GM10847 (cell line): ENCODE measurements around the gene MISP3.

Experiments
- POLR2A ChIP-seq: IDR thresholded peaks from 2 replicates; pipeline ENCODE4 v1.6.1; 2011; ENCODE audit not compliant: insufficient read length; ENCODE audit errors: extremely low read depth

MISP3 gene

DNA sequence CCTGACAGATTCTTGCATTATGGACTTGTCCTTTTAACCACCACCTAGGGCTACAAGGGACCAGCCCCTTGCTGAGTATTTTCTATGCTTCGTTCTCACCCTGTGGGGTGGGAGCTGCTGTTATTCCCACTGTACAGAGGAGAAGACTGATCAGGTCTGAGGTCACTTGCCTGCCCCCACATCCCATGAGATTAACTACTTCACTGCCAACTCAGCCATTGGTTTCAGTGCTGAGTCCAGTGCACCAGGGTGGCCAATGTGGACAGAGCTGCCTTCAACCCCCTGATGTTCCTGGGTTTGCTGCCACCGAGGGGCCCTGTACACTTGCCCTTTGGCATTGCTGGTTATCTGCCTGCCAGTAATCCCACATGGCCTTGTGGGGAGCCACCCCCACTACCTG, 38.1 kb downstream of the MISP3 start:
- TF ChIP-seq POLR2A, result no peak

DNA sequence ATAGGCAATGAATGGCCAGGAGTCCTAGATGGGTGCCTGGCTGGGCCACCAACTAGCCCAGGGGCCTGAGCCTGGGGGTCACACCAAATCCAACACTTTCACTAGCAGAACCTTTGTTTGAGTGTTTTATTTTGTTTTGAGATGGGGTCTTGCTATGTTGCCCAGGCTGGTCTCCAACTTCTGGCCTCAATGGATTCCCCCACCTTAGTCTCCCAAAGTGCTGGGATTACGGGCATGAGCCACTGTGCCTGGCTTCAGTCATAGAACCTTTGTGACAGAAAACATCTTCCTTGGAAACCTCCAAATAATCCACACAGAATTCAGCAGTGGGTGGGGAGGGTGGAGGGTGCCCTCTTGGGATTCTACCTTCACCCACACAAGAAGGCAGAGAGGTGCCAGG, 38.9 kb downstream of the MISP3 start:
- TF ChIP-seq POLR2A, result no peak

DNA sequence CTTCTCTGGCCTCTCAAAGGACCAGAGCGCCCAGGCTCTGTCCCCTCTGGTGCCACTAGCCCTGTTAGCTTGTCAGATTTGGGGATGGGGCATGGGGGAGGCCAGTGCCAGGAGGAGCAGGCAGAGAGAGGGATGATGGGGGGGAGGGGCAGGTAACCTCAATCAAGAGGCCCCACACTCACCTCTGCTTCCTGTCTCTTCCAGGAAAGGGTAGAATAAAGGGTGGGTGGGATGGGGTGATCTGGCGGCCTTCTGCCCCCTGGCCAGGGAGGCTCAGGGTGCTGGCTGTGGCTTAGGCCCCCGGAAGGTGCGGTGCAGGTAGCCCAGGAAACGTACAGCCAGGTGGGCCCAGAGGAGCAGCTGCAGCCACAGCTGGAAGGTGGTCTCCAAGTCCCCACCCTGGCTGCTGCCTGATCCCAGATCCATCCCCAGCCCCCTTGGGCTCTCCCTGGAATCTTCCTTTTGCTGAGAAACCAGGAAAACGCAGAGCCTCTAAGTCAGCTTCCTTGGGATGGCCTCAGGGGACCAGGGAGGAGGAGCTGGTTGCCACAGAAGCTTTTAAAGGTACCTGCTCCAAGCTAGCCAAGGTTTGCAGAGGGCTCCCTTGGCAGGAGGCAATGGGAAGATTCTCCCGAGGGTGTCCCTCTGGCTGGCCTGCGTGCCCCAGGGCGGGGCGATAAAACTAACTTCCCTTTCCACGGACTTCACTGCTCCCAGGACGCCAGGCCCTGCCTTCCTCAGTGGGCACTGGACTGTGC, 39.6 kb downstream of the MISP3 start:
- TF ChIP-seq POLR2A, result no peak

DNA sequence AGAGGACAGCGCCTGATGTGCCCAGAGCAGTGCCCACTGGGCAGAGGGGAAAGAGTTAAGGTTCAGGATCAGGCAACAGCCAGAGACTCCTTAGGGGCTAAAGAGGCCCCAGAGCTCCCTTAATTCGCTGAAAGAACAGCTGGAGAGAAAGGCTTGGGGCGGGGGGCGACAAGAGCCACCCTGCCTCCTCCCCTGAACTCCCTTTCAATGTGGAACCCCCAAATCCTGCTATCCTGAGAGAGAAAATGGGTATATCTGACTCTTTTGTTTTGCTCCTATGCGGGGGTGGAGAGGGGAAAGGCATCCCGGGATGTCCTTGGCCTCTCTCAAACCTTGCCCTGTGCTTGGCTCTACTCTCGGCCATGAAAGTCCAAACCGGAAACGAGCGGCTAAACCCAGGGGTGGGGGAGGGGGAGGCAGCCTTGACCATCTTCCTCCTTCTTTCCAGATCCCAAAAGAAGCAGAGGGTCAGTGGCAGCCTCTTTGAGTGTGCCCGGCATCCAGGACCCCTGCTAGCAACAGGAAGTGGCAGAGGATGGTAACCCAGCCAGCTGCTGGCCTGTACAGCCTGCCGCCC, 40.3 kb downstream of the MISP3 start:
- no peak for TF ChIP-seq POLR2A

DNA sequence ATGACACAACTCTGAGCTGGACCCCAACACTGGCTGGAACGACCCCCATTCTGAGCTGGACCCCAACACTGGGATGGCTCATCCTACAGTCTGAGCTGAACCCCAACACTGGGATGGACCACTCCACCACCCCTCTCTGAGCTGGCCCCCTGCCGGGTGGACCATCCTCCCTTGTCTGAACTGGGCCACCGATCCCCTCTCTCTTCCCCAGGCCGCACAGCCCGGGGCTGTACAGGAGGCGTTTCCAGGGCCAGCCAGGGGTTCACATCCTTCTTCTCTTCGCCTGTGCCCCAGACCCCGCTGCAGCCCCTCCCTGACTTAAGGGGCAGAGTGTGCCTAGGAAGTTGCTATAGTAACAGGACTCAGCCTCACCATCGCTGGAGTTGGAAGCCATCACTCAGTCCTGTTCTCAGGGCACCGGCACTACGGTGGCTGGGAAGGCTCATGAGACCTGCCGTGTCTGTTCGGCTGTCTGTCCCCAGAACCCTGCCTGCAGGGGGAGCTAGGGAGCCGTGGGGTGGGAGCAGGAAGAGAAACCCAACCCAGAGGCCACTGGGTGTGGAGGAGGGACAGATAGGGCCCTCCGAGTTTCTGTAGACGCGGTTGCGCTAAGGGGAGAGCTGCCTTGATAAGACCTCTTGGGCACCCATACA, 41.3 kb downstream of the MISP3 start:
- TF ChIP-seq POLR2A, result no peak

DNA sequence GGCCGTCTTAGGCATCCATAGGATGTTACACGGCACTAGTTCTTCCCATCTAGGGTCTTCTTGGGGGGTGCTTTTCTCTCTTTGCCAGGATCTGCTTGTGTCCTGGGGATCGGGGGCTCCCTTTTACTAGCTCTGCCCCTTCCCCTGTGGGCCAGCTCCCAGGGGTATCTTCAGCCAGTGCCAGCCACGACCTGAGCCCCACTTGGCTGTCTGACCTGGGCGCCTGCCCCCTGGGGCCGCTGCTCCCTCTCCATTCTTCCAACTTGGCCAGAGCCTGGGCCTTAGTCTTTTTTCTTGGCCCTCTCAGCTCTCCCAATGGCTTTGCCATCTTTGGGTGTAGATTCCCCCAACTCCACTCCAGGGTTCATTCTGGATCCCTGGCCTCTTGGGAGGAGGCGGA, 41.9 kb downstream of the MISP3 start:
- TF ChIP-seq POLR2A, result no peak

DNA sequence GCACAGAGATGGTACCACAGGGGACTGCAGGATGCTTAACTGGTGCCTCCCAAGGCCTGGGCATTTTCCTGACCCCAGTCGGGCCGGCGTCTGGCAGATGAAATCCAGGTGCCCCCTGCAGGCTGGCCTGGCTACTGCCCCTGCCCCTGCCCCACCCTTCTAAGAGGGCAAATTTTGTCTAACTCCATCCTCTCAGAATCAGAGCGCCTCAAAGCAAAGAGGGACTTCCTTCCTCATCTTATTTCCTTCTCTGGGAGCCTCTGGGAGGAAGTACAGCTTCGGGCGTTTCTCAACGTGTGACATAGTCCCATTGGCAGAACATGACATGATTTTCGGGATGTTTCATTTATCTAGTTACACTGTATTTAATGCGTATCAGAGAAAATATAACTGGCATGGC, 42.3 kb downstream of the MISP3 start:
- no peak for TF ChIP-seq POLR2A

DNA sequence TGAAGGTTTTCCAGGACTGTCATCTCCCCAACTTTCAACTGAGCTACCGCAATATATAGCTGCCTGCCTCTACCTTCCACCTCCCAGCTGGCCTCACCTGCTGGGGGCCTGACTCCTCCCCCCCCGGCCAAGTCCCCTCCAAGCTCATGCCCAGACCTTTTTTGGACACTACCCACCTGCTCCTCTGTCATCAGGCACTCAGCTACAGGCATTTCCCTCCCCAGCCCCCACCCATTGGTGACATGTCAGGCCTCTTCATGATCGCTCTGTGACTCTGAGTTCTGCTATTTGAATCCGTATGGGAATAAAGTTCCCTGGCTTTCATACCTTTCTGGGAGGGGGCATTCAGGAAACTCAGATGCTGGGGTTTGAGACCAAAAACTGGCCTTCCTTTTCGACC, 43.2 kb downstream of the MISP3 start:
- TF ChIP-seq POLR2A, result no peak

DNA sequence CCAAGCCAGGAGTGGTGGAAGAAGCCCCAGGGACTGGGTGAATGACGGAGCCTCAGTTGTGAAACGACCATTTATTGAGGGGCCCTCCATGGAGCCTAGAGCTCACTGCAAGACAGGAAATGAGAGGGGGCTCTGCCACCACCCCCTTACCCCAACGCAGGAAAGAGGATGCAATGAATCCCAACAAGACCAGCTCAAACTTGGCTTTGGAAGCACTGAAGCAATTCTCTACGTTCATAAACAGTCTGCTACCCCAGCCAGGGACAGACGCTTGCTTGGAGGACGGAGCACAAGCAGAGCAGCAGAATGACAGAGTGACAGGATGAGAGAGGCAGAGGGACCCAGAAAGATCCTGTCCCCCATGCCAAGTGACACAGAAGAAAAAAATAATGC, 43.9 kb downstream of the MISP3 start:
- no peak for TF ChIP-seq POLR2A

DNA sequence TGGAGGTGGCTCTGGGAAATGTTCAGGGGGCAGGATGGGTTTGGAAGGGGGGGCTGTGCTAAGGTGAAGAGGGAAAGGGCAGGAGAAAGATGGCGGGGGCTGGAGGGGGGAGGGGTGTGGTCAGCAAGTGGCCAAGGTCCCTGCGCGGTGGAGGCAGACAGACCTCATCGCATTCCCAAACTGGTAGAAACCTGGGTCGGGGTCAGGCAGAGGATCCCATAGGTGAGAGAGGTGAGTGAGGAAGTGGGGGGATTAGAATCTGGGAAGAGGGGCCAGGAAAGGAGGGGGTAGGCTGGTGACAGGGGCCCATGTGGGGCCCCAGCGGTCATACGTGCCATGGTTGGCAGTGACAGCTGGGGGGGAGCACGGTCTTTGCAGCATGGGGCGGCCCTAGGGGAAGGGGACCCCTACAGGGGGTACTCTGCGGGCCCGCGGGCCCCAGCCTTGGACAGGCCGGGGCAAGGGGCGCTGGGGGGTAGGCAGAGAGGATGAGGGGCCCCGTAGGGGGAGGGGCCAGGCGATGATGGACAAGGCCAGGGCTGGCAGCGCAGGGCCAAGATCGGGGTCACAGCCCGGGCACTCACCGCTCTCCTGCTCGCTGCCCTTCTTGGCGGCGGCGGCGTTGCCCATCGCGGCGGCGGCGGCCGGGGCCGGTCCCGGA, 44.5 kb downstream of the MISP3 start:
- TF ChIP-seq POLR2A, result no peak

DNA sequence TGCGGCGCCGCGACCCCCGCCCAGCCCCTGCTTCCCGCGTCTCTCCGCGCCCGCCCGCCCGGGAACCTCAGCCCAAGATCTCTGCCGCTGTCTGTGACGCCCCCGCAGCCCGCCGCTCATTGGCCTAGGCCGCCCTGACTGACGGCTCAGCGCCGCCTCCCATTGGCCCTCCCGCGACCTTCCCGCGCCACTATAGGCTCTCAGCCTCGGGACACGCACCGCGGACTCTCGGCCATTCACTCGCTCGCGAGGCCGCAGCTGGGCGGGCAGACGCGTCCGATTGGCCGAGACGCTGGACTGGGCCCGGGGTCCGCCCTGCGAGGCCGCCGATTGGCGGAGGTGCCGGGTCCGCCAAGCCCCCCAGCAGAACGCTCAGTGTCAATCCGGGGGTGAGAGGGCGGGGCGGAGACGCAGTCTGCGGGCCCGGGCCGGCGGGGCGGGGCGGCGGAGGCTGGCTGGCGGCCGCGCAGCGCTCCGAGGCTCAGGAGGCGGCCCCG, 45.1 kb downstream of the MISP3 start, which contains the start of gene PRKACA:
PRKACA (minus strand) TSS at position 95 of the 497 bp plus-strand sequence. CDS start 215 bp downstream, outside the sequence.
- TF ChIP-seq POLR2A, result no peak

DNA sequence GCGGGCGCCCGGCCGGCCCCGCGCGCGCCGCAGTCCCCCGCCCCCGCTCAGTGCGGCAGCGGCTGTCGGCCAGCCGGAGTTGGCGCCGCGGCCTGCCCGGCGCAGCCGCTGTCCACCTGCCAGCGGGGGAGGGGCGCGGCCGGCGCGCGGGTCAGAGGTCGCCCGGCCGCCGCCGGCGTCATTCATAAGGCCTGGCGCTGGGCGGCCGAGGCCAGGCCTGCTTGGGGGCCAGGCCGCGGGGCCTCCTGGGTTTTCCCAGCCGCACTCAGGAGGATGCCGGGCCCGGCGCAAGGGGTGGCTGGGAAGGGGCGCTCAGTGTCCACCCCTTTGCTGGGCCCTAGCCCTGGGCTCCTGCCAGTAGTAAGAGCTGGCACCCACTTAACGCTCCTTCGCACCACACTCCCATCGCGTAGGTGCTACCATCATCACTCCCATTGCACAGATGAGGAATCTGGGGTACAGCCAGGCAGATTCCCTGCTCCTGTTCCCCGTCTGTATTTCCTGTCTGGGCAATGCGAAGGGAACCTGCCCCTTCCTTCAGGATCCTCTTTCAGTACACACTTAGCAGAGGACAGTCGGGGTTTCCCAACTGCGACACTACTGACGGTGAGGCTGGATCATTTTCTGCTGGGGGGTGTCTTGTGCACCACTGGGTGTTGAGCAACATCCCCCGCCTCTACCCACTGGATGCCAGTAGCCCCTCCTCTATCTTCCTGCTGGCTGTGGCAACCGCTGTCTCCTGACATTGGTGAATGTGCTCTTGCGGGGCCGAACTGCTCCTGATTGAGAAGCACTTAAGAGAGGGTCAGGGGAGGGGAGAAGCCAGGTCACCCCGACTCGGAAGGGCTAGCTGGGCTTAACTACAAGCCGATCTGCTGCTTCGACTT, 45.8 kb downstream of the MISP3 start:
- TF ChIP-seq POLR2A, result no peak

DNA sequence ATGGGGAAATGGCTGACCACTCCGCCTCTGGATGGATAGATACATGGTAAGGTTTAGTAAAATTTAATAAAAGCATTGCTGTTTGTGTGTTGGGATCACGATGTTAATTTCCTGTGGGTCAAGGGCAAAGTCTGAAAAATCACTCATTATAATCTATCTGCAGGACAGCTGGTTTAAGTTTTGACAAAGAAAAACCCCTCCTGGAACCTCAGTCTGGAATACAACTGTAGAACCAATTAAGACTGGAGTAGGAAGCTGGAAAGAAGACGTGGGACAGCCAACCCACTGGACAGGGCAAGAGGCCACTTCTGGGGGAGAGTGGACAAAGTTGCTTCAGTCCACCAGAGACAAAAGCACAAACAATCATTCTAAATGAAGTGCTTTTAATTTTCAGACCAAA, 46.6 kb downstream of the MISP3 start:
- TF ChIP-seq POLR2A, result no peak

DNA sequence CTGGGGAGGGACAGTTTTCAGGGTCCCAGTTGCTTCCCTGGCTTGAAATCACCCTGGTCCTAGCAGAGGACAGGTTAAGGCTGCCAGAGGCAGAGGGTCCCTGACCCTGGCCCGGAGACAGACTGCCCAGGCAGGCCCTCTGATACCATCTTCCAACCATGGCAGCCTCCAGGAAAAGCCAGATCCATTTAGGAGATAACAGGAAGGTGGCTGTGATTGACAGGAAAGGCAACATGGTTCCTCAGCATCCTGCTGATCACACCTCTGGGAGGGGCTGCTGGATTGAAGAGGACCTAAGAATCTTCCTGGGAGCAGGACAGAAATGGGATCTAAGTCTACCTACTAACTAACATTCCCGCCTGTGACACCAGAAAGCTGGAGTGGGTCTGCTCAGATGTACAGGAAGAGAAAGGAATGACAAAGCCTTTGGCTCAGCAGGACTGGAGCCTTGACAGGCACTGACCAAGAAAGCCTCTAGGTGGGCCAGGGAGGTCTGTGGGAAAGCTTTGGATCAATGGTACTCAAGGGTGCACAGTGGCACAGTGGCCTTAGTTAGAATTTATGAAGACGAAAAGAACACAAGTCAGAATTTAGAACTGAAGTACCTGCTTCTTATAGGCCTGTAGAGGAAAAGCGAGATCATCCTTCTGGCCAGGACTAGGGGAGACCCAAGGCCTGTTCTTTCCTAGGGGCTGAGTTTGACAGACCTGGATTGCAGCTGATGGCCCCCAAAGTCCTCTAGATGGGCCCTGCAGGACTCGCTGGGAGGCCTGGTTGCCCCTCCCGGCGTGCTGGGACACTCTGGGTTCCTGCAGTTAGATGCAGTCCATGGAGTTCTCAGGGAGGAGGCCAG, 47.3 kb downstream of the MISP3 start:
- no peak for TF ChIP-seq POLR2A
